ENCODE data around the gene RTP5.
"Not testable (repeated sequence)": the region's sequence is repeated elsewhere in the genome, so short reads cannot be mapped to it uniquely, and the experiment has no call there.

Gene RTP5

DNA sequence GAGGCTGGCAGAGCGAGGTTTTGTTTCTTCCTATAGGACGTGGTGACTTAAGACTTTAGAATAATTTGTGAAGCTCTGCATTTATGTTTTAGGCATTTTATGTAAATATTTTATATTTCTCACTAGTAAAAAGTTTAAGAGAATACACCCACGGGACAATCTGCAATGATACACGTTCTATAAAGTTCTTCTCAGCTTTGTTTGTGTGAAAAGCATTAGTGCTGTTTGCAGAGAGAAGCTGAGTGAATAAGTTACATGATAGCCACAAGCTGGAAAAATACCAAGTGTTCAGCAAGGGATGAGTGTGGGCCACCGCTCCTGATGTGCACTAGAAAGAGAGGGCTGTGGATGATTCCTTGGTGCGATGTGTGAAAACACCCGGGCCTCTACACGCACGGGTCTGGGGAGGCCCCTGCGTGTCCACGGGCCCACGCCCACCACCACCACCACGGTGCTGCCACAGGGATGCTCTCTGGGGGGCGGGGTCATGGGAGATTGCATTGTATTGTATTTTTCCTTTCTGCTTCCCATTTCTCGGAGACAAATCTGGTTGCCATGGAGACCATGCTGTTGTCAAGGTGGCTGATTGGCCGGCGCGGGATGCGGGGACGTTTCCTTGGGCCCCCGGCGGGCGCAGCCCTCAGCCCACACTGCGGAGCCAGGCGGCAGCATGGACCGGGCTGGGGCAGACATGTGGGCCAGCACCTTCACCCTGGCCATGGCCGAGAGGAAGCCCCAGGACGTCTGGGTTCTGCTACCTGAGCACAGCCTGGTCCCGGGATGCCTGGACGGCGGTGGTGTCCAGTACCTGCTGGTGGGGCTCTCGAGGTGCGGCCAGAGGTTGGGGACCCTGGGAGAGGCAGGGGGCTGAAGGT is at the start of gene RTP5:
RTP5 (plus strand) TSS at position 643 of the 875 bp plus-strand sequence; CDS start at position 671, 28 bp downstream.
- in situ Hi-C loops (cut with MboI; ENCODE audit: low sequenced_read_pairs): no loop called here

DNA sequence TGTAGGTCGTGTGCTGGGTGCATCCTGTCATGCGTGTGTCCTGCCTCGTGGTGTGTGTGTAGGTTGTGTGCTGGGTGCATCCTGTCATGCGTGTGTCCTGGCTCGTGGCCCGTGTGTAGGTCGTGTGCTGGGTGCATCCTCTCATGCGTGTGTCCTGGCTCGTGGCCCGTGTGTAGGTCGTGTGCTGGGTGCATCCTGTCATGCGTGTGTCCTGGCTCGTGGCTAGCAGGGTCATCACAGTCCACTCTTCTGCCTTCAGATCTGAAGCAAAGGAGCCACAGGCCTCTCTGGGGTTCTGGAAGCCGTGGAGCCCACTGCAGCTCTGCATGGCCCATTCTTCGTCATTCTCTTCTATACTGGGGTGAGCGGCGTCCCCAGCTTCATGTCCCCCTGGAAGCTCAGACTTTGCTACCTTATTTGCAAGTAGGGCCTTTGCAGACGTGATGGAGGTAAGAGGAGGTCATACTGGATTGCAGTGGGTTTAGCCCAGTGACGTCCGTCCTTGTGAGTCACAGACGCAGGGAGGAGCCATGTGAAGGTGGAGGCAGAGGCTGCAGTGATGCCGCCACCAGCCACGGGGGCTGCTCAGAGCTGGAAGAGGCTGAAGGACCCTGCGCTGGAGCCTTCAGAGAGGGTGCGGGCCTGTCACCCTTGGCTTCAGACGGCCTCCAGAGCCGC is 49.4 kb upstream of the RTP5 start:
- in situ Hi-C loops (cut with MboI; ENCODE audit: low sequenced_read_pairs): not testable (repeated sequence)

DNA sequence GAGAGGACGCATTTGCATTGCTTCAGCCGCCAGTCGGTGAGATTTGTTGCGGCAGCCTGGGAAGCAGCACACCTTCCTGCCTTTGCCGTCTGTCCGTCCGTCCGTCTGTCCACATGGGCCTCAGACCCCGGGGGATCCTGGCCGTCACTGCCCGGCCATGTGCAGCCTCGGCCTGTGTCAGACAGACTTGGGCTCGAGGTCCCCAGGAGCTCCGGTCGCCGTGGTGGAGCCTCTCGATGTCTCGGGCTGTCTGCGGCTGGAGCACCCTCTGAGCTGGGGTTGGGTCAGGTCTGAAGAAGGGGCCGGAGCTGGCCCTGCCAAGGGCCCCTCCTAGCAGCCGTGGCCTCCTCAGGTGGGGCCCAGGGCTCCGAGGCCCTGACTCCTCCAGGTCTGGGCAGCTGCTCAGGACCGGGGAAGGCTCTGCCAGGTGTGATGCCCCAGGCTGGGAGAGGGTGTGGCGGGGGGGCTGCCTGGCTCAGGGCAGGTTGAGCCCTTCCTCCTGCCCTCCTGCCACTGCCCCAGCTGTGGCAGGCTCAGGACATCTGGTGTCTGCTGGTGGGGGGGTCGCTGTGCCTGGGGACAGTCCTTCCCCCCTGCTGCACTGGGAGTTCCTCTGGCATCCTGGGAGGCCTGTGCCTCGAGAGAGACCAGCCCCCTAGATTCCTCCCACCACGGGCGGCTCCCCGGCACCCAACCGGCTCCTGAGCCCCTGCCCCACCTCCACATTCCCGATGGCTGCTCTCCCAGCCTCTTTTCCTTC is 48.7 kb upstream of the RTP5 start:
- in situ Hi-C loops (cut with MboI; ENCODE audit: low sequenced_read_pairs): no loop called here

DNA sequence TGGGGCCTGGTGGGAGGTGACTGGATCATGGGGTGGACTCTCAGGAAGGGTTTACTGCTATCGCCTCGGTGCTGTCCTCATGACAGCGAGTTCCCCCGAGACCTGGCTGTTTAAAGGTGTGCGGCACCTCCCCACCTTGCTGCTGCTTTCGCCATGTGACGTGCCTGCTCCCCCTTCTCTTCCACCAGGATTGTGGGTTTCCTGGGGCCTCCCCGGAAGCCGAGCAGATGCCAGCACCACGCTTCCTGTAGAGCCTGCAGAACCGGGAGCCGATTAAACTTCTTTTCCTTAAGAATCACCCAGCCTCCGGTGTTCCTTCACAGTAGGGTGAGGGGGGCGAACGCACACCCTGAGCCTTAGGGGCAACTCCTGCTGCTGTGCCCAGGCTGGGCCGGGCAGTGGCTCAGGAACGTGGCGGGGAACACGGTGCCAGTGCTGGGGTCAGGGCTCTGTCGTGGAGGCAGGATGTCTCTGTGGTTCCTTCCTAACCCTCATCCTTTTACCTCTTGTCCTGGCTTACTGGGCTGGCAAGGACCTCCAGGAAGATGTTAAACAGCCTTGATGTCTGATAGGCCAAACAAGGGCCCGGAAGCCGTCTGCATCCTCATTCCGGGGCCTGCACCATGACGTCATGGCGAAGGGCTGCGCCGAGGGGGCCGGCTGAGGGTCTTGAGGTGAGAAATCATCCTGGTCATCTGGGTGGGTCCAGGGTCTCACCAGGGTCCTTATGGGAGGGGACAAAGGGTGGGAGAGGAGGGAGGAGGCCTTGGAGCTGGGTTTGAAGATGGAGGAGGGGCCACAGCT is 47.9 kb upstream of the RTP5 start:
- in situ Hi-C loops (cut with MboI; ENCODE audit: low sequenced_read_pairs): no loop called here

DNA sequence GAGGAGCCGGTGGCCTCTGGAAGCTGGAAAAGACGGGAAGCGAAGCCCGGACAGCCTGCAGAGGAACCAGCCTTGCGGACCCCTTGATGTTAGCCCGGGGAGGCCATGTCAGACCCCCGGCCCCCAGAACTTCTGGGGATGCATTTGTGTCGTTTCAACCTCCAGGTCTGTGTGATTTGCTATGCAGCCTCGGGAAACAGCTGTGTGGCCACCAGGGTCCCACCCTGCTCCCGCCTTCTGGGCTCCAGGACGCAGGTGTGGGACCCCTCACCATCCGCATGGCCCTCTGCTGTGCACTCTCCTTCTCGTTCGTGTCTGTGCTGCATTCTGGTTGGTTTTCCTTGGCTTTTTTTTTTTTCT is 47.3 kb upstream of the RTP5 start:
- in situ Hi-C loops (cut with MboI; ENCODE audit: low sequenced_read_pairs): no loop called here

DNA sequence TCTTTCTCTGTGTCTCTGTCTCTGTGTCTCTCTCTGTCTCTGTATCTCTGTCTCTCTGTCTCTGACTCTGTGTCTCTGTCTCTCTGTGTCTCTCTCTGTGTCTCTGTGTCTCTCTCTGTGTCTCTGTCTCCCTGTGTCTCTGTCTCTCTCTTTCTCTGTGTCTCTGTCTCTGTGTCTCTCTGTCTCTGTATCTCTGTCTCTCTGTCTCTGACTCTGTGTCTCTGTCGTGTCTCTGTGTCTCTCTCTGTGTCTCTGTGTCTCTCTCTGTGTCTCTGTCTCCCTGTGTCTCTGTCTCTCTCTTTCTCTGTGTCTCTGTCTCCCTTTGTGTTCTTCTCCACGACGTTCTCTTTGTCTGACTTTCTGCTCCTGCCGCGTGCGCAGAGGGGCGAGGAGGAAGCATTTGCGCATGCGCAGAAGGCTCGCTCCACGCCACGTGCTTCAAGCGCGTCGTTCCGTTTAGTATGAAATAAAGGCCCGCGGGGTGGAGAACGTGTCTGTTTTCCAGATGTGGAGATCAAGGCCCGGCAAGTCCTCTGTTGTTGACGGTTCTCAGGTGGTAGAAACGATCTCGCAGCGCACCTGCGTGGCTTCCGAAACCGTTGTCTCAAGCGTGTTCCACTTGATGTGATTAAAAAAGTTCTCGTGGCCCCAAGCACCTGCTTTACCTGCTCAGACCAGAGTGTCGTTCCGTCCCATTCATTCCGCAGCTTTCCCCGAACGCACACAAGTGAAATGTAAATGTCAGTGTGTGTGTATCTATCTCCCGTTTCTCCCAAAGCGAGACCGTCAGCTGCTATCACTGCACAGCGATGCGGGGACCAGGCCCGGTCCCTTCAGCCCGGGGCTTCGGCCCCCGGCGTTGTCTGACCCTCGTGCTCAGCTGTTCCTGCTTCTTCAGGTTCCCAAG is 45.7 kb upstream of the RTP5 start:
- in situ Hi-C loops (cut with MboI; ENCODE audit: low sequenced_read_pairs): not testable (repeated sequence)

DNA sequence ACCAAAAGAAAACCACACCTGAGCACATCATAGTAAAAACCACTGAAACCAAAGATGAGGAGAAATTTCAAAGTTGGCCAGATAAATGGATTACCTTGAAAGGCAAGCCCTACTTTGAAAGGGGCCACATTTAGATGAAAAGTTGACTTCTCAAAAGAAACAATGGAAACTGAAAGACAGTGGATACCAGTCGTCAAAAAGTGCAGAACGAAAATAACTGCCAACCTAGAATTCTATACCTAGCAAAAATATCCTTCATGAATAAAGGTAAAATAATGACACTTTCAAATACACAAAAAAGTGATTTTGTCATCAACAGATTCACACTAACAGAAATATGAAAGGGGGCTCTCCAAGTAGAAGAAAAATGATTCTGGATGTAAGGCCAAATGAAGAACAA is 42.1 kb upstream of the RTP5 start:
- in situ Hi-C loops (cut with MboI; ENCODE audit: low sequenced_read_pairs): no loop called here

DNA sequence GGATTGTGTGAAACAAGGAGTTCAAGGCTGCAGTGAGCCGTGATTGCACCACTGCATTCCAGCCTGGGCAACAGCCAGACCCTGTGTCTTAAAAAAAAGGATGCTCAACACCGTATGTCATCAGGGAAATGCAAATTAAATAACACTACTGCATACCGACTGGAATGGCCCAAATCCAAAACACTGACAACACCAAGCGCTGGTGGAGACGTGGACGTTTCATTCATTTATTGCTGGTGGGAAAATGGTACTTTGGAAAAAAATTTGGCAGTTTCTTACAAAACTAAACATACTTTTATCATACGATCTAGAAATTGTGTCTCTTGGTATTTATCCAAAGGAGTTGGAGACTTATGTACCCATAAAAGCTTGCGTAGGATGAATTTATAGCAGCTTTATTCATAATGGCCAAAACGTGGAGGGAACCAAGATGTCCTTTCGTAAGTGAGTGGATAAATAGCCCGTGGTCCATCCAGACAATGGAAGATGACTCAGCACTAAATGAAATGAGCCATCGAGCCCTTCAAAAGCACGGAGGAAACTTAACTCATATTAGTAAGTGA is 36.3 kb upstream of the RTP5 start:
- in situ Hi-C loops (cut with MboI; ENCODE audit: low sequenced_read_pairs): no loop called here

DNA sequence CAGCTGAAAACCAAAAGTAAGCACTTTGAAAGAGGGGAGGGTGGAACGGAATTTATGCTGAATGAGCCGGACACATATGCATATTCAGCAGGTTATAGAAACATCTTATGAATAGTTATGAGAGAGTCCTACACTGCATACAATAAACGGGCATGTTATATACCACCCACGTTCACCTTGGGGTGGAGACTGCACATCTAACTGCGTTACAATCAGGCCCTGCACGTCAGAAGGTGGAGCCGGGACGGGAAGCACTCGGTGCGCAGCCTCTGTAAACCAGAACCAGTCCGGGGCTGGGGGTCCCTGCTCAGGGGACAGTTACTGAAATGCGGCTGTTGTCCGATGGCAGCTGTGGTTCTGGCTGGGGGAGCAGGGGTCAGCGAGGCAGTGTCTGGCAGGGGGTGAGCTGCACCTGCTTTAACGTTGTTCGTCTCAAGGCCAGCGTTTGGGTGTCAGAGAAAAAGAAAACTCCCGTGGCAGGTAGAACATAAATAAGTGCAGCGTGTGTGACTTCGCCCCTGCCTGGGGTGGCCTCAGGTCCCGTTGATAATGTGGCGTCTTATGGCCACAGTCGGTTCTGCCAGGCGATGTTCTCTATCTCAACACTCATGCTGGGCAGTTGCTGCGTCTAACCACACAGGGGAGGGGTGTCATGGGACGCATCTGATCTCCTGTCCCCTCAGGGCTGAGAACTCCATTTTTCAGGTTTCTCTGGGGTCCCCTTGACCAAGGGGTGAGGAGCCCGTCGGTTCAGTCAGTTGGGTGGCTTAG is 35.6 kb upstream of the RTP5 start:
- in situ Hi-C loops (cut with MboI; ENCODE audit: low sequenced_read_pairs): not testable (repeated sequence)

DNA sequence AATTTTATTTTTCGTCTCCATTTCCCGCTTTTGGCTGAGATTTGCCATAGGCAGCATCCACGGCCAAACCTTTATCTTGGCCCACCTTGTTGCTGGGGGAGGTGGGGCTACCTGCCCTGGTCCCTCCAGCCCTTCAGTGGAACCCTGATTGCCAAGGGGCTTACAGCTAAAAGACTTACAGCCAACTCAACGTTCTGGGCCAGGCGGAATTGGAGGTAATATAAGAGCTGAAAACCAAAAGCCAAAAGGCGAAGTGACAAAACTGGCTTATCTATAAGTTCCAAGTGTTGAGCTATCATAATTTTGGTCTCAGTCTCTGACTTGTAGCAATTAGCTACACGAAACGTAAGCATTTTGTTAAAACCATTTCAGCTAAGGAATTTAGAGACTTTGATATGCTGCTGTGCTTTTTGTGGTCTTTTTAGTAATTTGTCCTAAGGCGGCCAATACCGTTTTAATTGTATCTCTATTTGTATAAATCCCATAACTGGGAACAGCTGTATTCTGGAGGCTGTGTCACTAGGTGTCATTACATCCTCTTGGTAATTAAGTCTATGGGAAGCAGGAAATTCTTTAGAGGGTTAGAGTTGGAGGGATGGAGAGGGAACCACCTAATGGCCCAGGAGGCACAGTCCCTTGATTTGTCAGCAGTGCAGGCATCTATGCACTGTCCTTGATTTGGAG is 34.9 kb upstream of the RTP5 start:
- in situ Hi-C loops (cut with MboI; ENCODE audit: low sequenced_read_pairs): no loop called here

DNA sequence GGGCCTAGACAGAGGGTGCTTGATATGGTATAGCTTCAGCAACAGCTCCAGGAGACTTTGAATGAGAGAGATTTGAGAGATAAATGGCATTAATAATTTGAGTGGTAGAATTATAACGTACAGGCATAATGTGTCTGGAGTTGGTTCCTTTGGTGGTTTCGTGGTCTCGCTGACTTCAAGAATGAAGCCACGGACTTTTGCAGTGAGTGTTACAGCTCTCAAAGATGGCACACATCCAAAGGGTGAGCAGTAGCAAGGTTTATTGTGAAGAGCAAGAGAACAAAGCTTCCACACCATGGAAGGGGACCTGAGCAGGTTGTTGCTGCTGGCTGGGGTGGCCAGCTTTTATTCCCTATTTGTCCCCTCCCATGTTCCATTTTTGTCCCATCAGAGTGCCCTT is 33.9 kb upstream of the RTP5 start:
- in situ Hi-C loops (cut with MboI; ENCODE audit: low sequenced_read_pairs): no loop called here

DNA sequence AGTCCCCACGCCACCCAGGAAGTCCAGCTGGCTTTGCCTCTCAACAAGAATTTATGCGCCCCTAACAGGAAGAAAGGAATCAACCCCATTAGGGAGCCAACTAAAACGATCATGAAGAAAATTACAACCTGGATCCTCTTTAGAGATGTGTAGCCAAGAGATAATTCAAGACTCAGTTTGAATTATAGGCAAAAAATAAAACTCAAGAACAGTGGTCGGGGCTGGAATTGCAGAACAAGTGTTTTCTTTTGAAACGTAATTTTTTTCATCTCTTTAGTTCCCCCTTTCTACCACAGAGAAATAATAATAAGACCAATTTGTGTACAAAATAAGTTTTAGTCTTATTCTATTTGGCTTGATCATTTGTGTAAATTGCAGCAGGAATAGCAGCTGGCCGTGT is 33.2 kb upstream of the RTP5 start:
- in situ Hi-C loops (cut with MboI; ENCODE audit: low sequenced_read_pairs): no loop called here

DNA sequence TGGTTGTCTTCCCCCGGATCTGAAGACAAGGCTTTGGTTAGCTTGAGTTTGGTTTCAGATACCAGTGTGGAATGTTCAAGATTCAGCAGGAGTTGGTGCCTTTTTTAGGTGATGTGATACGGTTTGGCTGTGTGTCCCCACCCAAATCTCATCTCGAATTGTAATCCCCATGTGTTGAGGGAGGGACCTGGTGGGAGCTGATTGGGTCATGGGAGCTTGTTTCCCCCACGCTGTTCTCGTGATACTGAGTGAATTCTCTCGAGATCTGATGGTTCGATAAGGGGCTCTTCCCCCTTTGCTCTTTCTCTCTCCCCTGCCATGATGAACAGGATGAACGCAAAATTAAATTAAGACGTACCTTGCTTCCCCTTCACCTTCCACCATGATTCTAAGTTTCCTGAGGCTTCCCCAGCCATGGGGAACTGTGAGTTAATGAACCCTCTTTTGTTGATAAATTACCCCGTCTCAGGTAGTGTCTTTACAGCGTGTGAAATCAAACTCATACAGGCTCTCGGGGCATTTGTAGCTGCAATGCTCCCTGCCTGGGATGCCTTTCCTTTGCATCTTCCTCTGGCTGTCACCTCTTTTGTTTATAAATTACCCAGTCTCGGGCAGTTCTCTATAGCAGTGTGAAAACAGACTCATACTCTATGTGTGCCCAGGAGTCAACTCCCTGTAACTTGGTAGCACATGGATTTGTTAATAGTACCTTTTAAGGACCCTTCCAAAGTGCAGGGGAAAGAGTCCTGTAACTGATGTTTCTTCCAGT is 32.1 kb upstream of the RTP5 start:
- in situ Hi-C loops (cut with MboI; ENCODE audit: low sequenced_read_pairs): no loop called here

DNA sequence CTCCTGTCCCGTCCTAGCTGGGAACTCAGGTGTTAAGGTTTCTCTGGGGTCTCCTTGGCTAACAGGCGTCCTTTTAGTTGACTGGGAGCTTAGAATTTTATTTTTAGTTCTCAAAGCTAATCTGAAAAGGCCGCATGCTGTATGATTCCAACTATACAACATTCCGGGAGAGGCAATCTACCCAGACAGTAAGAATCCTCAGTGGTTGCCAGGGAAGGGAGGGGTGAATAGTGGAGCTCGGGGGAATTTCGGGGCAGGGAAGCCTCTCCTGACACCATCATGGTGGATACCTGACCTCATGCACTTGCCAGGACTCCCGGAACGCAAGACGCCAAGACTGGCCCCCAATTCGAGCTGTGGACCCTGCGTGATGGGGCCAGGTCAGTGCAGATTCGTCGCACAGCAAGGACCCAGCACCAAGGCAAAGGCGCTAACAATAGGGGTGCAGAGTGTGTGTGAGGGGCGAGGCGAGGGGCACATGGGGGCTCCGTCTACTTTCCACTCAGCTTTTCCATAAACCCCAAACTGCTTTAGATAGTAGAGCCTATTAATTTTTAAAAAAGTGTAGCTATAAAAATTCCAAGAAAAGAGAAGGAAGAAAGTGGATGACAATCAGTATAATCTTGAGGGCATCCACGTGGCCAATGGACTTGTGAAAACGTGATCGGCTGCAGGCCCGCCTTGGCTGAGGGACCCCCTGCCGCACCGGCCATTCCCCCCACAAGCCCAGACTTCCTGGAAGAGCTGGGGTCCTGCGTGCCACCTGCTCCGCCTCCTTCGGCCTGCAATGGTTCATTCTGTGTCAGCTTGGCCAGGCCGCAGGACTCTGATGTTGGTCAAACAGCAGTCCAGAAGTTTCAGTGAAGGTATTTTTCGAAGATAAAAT is 28.1 kb upstream of the RTP5 start:
- in situ Hi-C loops (cut with MboI; ENCODE audit: low sequenced_read_pairs): no loop called here

DNA sequence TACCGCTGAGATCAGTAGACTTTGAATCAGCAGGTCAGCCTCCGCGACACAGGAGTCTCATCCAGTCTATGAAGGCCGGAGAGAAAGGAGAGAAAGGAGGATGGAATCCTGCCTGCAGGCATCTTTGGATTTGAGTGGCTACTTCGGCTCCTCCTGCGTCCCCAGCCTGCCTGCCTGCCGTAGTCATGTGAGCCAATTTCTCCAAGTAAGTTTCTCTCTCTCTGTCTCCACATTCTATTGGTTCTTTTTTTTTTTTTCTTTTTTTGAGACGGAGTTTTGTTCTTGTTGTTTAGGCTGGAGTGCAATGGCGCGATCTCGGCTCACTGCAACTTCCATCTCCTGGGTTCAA is 27.5 kb upstream of the RTP5 start:
- in situ Hi-C loops (cut with MboI; ENCODE audit: low sequenced_read_pairs): no loop called here

DNA sequence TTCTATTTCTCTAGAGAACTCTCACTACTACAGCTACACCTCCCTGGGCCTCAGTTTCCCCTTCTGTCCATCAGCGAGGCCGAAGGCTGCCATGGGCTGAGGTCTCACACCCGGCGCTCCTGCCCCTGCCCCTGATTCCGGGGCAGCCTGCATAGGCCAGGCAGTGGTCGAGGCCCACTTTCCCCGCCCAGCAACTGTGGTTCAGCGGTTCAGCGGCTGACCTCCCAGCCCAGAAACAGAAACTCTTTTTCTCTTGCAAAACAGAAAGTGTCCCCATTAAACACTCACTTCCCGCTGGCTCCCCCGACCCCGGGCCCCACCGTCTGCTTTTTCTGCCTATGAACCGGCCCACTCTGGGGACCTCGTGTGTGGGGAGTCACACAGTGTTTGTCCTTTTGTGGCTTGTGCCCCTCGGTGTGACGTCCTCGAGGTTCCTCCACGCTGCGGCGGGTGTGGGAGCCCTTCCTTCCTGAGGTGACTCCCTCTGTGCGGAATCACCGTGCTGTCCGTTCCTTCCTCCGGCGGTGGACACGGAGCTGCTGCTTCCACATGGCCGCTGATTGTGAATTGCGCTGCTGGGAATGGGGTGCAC is 26.8 kb upstream of the RTP5 start:
- in situ Hi-C loops (cut with MboI; ENCODE audit: low sequenced_read_pairs): no loop called here
